NCI-H1417 treated with DMSO at 0.1 percent for 48 hours (cell line): ENCODE results near the gene ADD3.
"Not testable (repeated sequence)": the region's sequence is repeated elsewhere in the genome, so short reads cannot be mapped to it uniquely, and the experiment has no call there.

Experiments used
- DNase-seq: peaks from one replicate; lab custom pipeline; 2025; lab: John Stamatoyannopoulos, UW

ADD3 gene

GRCh38 chr10:109975244-109976190 lies 32.3 kb upstream of the ADD3 start:
- no peak for DNase-seq

DNA sequence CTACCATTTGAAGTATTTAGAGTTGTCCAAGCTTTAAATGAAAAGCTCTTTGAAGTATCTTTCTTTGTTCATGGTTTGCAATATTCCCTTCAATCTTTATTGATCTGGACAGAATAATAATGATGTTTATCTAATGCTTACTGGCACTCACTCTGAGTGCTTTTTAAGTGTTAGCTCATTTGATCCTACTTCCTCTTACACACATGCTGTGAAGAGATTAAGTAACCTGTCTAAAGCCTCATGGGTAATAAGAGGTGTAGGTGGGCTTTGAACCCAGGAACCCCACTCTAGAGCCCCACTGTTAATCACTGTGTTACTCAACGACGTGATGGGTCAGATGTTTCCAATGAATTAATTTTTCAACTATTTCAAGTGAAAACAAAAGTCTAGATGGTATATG lies 31.1 kb upstream of the ADD3 start:
- DNase-seq, result no peak

GRCh38 chr10:109977382-109977806 lies 30.4 kb upstream of the ADD3 start:
- DNase-seq, result no peak

DNA sequence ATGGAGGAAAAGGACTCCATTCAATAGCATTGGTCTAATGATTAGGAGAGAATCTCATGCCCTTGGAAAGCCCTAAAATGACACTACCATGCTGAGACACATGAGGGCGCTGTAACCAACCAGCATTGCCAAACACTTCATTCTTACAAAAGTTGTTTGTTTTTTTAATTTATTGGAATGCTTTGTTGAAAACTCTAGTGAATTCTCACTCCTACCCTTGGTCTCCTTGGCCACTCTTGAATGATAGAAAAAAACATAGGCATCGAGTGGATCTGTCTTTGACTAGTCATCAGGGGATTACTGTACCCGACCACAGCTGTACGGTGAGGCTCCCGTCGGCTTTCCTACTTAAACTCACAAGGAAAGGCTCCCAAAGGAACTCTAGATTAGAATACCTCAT lies 29.3 kb upstream of the ADD3 start:
- no peak for DNase-seq

- DNase-seq, result no peak
Measured at GRCh38 chr10:109979215-109979614, 28.6 kb upstream of the ADD3 start.

DNA sequence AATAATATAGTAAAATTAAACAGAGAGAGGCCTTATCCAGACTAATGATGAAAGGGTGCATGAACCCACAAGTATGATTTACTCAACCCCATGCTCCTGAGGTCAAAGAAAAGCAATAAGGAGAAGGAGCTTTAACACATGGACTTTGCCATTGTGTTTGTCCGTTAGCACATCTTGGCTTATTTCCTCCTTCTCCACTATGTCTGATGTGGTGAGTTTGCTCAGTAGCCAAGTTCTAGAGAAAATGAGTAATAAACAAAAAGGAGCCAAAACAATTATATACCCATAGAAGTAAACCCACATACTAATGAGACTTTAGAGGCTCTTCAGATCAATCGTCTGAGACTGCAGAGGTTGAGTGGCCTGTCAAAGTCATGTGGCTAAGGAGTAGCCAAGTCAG lies 26.1 kb upstream of the ADD3 start:
- DNase-seq, result no peak

- no peak for DNase-seq
Measured at GRCh38 chr10:109982123-109982522, 25.7 kb upstream of the ADD3 start.

DNA sequence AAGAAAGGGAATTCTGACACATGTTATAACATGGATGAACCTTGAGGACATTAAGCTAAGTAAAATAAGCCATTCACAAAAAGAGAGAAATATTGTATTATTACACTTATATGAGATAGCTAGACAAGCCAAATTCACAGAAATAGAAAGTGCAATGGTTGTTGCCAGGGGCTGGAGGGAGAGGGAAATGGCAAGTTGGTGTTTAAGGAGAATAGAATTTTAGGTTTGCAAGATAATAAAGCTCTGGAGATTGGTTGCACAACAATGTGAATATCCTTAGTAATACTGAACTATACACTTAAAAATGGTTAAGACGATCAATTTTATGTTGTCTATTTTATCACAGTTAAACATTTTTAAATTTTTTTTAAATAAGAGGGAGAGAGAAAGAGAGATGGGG lies 25.0 kb upstream of the ADD3 start:
- DNase-seq, result no peak

DNA sequence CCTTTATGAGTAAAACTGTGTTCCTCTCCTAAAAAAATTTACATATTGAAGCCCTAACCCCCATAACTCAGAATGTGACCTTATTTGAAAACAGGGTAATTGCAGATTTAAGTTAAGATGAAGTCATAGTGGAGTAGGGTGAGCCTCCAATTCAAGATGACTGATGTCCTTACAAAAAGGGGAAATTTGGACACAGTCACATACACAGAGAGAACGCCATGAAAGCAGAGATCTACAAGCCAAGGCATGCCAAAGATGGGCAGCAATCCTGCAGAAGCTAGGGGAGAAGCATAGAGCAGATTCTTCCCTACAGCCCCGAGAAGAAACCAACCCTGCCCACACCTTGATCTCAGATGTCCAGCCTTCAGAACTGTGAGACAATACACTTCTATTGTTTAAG lies 23.8 kb upstream of the ADD3 start:
- DNase-seq, result no peak

GRCh38 chr10:109985768-109986167 lies 22.0 kb upstream of the ADD3 start:
- not testable (repeated sequence) for DNase-seq

- no peak for DNase-seq
Measured at GRCh38 chr10:109987452-109988211, 20.2 kb upstream of the ADD3 start.

DNA sequence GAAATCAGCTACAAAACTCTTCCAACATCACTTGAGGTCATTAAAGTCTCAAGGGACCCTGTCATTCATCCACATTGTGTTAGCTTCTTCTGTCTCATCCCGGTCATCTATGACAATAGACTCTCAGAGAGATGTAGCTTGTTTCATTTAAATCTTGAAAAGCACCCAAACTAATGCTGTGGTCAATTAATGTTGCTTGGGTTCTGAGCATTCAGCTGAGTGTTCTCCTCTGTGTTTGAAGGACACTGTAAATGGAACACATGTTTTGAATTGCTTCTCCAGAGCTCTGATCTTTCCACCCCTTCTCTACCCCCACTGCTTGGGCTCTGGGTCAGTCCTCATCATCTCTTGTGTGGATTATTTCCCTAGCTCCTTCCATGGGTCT lies 19.6 kb upstream of the ADD3 start:
- no peak for DNase-seq

DNA sequence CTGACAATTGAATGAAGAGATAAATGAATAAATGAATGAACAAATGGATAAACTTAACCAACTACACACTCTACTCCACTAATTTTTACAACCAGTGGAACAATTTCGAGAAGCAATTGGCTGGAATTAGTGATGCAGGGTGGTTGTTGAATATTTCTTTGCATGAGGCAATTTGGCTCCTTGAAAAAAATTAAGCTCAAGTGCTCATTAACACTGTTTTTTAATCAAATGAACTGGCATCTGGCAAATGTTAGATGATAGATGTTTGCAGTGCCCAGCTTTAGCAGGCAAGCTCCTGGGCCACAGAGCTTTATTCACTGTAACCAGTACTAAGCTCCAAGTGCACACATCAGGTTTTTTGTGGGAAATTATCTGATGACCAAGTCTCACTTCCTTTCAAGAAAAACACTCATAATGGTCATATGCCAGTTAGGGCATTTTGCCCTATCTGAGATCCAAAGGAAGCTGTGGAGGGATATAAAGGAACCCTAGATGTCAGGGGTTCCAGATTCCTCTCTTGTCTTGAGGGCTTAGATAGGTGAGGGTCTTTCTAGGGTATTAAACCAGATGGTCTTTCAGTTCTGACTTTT lies 16.4 kb upstream of the ADD3 start:
- no peak for DNase-seq

DNA sequence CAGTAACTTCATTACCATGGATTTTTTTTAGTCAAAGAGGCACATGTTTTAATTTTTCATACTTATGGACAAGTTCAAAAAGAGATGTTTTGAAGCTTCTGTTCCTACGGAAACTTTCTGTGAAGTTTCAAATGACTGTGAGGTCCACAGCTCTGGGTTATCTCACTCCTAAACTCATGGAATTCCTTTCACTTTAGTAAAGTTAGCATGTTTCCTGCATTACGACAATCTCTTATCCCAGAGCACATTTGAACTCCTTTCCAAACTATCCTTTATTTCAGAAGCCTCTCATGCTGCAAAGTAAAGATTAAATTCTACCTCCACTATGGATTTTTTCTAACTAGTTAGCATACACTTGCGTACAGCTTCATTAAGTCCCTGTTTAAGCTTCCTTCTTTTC lies 15.3 kb upstream of the ADD3 start:
- no peak for DNase-seq

DNA sequence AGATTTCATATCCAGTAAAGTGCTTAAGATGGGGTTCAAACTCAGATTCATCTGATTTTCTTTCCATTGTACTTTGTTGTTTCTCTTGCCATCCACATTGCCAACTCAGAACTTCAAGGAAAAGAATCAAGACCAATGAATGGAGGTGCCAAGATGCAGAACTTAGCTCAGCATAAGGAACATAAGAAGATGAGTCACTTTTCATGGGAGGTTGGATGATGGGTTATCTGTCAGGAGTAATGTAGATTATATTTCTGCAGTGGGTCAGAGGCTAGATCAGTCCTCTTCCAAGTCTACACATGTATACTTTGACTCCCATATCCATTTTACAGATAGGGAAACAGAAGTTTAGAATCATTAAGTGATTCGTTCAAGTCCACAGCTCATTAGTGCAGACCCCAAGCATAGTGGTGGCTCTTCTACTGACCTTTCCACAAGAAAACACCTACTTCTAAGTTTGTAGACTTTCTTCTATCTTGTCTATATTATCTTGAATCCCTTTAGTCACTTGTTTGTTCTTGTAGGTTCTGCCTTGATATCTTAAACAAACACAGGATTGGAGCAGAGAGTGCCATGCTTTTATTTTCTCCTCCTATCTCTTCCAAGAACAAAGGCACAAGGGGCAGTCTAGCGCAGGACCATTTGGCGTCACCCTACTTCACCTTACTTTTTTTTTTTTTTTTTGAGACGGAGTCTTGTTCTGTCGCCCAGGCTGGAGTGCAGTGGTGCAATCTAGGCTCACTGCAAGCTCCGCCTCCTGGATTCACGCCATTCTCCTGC lies 14.0 kb upstream of the ADD3 start:
- DNase-seq, result no peak

GRCh38 chr10:109994711-109995577 lies 12.8 kb upstream of the ADD3 start:
- DNase-seq, result no peak

GRCh38 chr10:109995595-109995994 lies 12.2 kb upstream of the ADD3 start:
- no peak for DNase-seq

DNA sequence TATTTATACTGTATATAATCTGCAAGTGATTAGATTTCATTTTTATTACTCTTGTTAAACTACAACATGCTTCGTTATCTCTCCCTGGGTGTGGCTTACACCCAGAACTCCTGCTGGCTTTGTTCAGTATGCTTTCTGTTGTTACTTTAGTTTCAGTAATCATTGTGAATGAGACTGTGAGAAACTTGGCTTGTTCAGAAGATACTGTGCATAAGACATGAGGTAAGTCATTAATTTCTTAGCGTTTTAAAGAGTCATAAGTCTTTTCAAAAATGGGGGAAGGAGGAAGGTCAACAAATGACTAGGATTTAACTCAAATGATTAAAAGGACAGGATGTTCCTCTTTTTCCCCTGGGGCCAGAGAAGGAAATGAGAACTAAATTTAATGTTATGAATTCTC lies 11.6 kb upstream of the ADD3 start:
- no peak for DNase-seq

DNA sequence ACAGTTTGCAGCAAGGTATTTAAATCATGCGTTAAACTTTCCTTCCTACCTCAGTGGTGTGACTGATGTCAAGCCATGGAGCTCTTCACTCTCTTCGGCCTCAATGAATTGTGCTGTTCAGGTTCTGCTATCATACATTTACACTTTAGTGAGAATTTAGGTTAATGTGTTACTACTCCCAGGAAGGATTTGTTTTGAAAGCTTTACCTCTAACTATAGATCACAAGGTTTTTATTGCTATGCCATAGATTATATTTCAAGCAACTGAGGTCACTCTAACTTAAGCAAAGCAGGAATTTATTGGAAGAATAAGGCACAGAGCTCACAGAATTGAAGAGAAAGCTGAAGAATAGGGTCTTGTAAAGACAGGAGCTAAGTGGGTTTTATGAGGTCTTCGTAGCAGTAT lies 11.0 kb upstream of the ADD3 start:
- no peak for DNase-seq

DNA sequence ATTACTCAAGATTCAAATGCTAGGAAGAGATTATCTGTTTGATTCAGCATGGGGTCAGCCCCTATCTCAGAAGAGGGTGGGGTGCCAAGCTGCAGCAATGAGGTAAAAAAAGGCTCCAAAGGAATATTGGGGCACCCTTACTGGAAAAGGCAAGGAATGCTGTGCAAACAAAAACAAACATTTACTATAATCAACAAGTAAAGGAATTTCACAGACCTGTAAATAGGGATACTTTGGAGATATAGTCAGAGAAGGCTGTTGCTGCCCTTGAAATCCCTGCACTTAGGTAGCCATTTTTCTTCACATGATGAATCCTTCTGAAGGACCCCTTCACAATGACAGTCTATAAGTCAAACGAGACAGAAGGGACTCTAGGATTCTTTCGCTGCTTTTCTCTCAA lies 10.6 kb upstream of the ADD3 start:
- DNase-seq, result no peak

DNA sequence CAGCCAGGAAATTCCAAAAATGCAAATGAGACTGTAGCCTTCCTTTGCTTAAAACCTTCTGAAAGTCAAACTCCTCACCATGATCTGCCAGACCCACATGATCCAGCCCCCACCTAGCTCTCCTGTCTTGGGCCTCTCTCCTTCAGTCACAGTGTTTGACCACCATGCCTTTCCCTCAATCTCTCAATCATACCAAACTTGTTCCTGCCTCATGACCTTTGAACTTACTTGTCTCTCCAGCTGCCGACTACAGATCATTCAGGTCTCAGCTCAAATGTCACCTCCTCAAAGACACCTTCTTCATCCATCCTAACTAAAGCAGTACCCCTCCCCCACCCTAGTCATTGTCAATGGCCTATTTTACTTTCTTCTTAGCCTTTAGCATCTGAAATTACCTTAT lies 9.3 kb upstream of the ADD3 start:
- no peak for DNase-seq
